ENCODE data around the gene FAM200C.

The FAM200C gene

GRCh38 chr5:160418561-160419457, 19.0 kb upstream of the FAM200C start, which contains the start of gene SLU7:
SLU7 (minus strand) TSS chr5:160419081; CDS start chr5:160415294, 3,787 bp downstream.
- peak; percentile 96 for DNase-seq

DNA sequence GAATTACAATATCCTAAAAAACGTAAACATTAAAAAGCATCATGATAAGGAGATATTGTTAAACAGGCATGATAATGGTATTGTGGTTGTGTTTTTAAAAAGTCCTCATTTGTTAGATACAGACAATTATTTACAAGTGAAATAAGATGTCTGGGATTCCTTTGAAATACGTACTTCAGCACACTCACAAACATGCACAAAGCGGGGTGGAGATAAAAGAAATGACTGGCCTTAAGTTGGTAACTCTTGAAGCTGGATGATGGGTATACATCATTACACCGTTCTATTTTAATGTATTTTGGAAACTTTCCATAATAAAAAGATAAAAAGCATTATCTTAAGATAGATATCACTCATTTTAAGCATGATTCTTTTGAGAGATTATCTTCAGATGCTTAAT, 1.0 kb downstream of the FAM200C start:
- peak; percentile 29 for DNase-seq

- DNase-seq = no peak
Measured at GRCh38 chr5:160397492-160397891, 2.4 kb downstream of the FAM200C start.

GRCh38 chr5:160395111-160395510, 4.7 kb downstream of the FAM200C start:
- no peak for DNase-seq

DNA sequence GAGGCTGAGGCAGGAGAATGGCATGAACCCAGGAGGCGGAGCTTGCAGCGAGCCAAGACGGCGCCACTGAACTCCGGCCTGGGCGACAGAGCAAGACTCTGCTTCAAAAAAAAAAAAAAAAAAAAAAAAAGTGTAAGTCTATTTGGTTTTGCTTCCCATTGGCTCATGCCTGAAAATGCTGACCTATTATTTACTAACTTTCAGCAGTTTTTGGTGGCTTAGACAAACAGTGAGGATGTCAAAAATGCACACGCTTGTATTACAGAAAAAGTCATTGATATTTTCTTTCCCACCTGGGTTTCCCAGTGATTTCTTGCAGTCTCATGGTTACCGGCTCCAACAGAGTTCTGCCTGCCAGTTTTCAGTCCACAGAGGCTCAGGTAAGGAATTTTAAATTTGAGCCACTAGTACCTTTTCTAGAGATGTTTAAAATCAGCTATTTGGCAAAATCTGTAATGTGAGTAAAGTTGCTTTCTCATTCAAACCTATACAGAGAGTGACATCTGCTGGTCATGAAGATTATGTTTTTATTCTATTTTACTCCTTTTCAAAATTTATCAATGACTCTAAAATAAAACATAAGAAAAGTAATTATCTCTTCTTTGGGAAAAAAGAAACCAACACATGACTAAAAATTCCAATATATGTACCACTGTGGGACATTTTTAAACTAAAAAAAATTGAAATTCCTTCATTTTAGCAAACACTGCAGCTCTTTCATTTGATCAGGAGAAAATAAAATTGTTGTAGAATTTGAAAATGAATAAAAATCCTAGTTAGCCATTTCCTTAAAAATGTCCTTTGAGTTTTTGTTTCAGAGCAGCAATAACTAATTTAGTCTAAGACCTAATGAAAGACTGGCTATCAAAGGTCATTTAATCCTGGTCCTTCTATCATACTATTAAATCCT, 8.8 kb downstream of the FAM200C start:
- DNase-seq = peak; percentile 21

GRCh38 chr5:160387445-160387844, 12.4 kb downstream of the FAM200C start:
- no peak for DNase-seq

DNA sequence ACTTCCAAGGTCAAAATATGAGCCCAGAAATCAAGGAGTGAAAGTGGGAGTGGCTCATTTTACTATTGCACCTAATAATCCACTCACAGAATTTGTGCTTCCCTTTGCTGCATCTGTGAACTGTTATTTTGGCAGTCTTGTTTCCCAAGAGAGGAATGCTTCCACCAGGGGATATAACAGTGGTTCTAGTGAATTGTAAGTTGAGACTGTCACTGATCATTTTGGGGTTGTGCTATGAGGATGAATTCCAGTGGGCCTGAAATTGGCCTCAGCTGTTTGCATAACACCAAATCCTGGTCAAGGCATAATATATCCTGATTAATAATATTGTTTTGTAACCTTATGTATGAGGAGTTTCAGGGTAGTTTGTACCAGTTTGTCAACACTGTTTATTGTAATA, 14.4 kb downstream of the FAM200C start:
- DNase-seq = no peak

- no peak for DNase-seq
Measured at GRCh38 chr5:160384681-160385080, 15.2 kb downstream of the FAM200C start.

- no peak for DNase-seq
Measured at GRCh38 chr5:160382346-160382745, 17.5 kb downstream of the FAM200C start.

GRCh38 chr5:160380041-160380440, 19.8 kb downstream of the FAM200C start:
- no peak for DNase-seq

GRCh38 chr5:160379511-160379910, 20.3 kb downstream of the FAM200C start:
- no peak for DNase-seq

GRCh38 chr5:160378330-160378729, 21.5 kb downstream of the FAM200C start:
- no peak for DNase-seq

GRCh38 chr5:160377651-160378050, 22.2 kb downstream of the FAM200C start:
- no peak for DNase-seq

DNA sequence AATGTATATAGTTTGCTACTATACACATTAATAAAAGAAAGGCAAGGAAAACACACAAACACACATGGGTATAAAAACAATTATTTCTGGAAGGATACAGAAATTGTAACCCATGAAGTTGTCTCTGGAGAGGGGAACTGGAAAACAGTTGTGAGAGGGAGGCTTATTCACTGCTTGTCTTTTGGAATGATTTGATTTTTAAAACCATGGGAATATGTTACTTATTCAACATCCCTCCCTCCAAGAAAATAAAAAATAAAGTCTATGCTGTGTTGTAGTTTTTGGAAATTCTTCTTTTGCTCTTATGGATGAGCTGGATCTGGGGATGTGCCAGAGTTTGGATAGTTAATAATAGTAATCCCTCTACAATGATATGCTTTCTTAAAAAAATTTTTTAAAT, 23.4 kb downstream of the FAM200C start:
- no peak for DNase-seq

GRCh38 chr5:160375701-160376100, 24.2 kb downstream of the FAM200C start:
- no peak for DNase-seq

DNA sequence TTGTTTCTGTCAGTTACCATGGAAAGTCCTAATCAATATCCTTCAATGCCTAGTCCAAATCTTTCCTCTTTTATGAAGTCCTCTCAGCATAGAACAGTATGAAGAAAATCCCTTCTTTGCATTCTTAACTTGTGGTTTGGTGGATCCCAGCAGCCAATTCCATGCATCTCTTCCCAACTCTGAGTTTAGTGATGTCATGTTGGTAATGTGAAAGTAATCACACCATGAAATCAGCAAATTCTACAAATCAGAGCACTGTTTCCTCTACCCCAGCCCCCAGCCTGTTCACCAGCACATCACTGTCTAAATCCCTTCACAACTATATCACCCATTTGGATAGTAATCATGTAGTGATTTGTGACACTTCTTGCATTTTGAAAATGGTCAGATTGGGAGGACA, 24.7 kb downstream of the FAM200C start:
- DNase-seq = no peak

DNA sequence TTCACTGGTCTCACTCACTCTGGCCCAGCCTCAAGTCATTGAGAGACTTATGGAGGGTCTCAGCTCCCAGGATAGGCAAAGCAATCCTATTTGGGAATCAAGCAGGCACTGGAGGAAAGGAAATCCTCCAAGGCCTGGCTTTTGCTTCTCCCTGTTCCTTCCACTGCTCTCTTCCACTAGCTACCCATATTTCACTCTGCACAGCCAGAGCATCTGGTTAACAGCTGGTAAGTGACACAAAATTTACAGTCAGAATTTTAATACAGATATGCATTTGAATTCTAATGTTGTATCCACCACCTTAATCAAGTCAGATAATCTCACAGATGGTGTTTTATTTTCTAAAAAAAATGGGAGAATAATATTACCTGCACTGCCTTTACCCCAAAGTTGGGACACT, 28.6 kb downstream of the FAM200C start:
- no peak for DNase-seq

DNA sequence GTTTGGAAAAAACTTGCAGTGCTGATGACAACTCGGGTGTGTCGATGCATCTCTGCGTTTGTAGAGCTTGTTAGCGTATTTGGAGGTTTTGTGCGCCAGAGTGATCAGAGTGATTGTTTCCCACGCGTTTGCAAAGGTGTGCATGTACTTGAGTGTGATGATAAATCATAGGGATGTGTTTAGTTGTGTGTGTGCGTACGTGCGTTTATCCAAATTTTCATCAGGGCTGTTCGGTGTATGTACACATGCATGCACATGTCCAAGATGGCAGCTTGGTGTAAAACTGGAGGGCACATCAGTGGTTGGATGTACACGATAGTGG, 29.2 kb downstream of the FAM200C start:
- DNase-seq = no peak

GRCh38 chr5:160369990-160370712, 29.7 kb downstream of the FAM200C start, which contains the start of gene C1QTNF2:
C1QTNF2 (minus strand) TSS chr5:160370626; CDS start chr5:160355011, 15,615 bp downstream.
- peak; percentile 76 for DNase-seq

GRCh38 chr5:160367885-160368284, 32.0 kb downstream of the FAM200C start:
- no peak for DNase-seq

DNA sequence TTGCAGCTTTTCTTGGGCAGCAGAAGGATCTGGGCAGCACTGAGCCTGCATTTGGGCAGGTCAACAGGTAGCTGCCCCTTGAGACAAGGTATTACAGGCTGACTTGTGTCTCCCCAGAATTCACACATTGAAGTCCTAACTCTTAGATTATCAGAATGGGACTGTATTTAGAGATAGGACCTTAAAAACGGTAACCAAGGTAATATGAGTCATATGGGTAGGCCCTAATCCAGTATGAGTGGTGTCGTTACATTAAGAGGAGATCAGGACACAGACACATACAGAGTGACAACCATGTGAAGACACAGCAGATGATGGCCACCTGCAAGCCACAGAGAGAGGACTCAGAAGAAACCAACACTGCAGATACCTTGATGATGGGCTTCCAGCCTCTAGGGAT, 32.6 kb downstream of the FAM200C start:
- DNase-seq = no peak

DNA sequence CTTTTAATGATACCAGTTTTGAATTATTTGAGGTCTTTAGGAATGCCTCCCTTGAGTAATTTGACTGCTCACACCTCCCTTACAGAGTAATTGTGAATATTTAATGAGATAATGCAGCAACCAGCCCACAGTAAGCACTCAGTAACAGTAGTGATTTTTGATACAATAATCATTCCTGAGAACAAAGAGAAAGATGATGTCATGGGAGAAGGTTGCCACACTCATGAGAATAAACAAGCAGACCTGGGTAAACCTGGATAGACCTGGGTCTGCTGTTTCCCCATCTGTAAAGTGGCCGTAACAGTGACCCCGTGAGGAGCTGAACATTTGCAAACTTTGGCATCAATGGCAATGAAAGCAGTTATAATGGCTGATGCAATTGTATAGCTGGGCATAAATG, 33.6 kb downstream of the FAM200C start:
- DNase-seq = no peak

Data from EL (cell line).